ENCODE measurements around the gene SMIM28.
"Not testable (repeated sequence)": the region's sequence is repeated elsewhere in the genome, so short reads cannot be mapped to it uniquely, and the experiment has no call there.

The SMIM28 gene

DNA sequence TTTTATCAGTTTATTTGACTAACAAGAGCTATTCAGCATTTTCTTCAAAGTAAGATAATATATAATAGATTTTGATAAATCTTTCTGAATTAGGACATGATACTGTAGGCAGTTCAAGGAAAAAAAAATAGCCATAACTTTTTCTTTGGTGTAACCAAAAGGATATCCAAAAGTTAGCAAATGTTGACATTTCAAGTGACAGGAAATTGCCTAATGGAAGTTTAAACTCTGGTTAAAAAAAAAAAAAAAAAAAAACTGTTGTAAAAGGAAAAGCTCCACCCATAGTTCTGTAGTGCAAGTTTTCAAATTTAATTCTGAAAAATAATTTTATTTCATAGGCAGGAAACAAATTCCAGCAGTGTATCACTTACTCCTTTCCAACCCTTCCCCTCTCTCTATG, 45.2 kb downstream of the SMIM28 start:
- H3K4me3 ChIP-seq (ENCODE audit: low read length): no peak overlapping the region
- H3K9ac ChIP-seq (ENCODE audit: low read length): no peak overlapping the region
- H2AFZ ChIP-seq (ENCODE audit: low read length): no peak overlapping the region
- no peaks in the 10 kb centered on the region for H4K20me1 ChIP-seq (ENCODE audit: insufficient read depth, low read length)
- no peaks in the 10 kb centered on the region for H3K36me3 ChIP-seq (replicated peaks; ENCODE audit: insufficient read depth, low read length)
- H3K79me2 ChIP-seq (ENCODE audit: low read length): no peaks in the 10 kb centered on the region
- H3K4me2 ChIP-seq (ENCODE audit: low read depth, low read length): no peak overlapping the region
- H3F3A ChIP-seq (ENCODE audit: insufficient read depth, low read length): no peaks in the 10 kb centered on the region
- DNase-seq: no peak
- TF ChIP-seq, protein P1, sequence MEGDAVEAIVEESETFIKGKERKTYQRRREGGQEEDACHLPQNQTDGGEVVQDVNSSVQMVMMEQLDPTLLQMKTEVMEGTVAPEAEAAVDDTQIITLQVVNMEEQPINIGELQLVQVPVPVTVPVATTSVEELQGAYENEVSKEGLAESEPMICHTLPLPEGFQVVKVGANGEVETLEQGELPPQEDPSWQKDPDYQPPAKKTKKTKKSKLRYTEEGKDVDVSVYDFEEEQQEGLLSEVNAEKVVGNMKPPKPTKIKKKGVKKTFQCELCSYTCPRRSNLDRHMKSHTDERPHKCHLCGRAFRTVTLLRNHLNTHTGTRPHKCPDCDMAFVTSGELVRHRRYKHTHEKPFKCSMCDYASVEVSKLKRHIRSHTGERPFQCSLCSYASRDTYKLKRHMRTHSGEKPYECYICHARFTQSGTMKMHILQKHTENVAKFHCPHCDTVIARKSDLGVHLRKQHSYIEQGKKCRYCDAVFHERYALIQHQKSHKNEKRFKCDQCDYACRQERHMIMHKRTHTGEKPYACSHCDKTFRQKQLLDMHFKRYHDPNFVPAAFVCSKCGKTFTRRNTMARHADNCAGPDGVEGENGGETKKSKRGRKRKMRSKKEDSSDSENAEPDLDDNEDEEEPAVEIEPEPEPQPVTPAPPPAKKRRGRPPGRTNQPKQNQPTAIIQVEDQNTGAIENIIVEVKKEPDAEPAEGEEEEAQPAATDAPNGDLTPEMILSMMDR (IDR thresholded peaks at IDR 0.05; ENCODE audit: low read length): no peak
- TF ChIP-seq EZH2phosphoT487 (IDR thresholded peaks at IDR 0.05; ENCODE audit: low read length) (no peak), EZH2 (optimal IDR thresholded peaks at IDR 0.05; ENCODE audit: low read depth, low read length) (no peak)
- H3K9me2 ChIP-seq (replicated peaks; ENCODE audit: insufficient read depth, low read length): no peaks in the 10 kb centered on the region
- no peaks in the 10 kb centered on the region for H3K9me3 ChIP-seq (replicated peaks; ENCODE audit: insufficient read depth, low read length)
- no peak overlapping the region for H3K27ac ChIP-seq (ENCODE audit: low read length)
- no peaks in the 10 kb centered on the region for H3K4me1 ChIP-seq (ENCODE audit: low read length)
- H3K27me3 ChIP-seq (replicated peaks; ENCODE audit: insufficient read depth, low read length): no peaks in the 10 kb centered on the region

DNA sequence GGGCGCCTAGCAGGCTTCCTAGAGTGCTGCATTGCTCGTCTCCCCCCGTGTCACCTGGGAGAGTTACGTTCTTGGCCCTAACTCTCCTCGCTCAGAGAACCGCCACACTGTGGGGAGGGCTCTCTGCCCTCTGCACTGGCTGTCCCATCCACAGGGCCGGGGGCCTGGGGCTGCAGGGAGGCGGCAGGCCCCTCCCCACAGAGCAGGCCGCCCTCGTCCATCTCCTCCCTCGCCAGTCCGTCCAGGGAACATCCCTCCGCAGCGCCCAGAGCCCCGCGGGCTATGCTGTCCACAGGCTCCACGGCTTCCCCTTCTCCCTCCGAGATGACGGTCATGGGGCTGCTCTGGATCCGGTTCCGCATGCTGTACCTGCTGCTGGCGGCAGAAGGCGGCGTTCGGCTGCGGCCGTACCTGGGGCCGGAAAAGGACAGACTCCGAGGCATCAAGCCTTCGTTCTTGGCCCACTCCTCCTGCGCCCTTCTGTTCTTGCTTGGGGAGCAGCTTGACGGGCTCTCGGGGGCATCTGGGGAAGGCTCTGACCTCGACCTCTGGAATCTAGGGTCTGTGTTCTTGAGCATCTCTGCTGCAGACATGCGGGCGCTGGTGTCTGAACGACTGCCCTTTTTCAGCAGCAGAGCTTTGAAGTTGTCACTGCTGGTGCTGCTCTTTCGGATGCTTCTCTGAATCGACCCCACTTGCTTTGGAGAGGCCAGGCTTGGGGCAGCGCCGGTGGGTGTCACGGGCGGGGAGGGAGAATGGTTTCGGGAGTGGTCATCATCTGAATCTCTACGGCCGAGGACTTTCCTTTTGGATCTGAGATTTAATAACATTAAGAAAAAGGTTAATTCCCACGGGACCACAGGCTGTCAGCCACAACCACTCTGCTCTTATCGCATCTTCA, 46.5 kb downstream of the SMIM28 start:
- no peaks in the 10 kb centered on the region for H3K27me3 ChIP-seq (replicated peaks; ENCODE audit: insufficient read depth, low read length)
- H3K4me2 ChIP-seq (ENCODE audit: low read depth, low read length): no peak overlapping the region
- H3K36me3 ChIP-seq (replicated peaks; ENCODE audit: insufficient read depth, low read length): no peaks in the 10 kb centered on the region
- H3K4me1 ChIP-seq (ENCODE audit: low read length): no peaks in the 10 kb centered on the region
- H3K9me2 ChIP-seq (replicated peaks; ENCODE audit: insufficient read depth, low read length): no peaks in the 10 kb centered on the region
- H3K9me3 ChIP-seq (replicated peaks; ENCODE audit: insufficient read depth, low read length): no peaks in the 10 kb centered on the region
- TF ChIP-seq, protein P1 (IDR thresholded peaks at IDR 0.05; ENCODE audit: low read length): no peak
- TF ChIP-seq EZH2 (optimal IDR thresholded peaks at IDR 0.05; ENCODE audit: low read depth, low read length) (no peak), EZH2phosphoT487 (IDR thresholded peaks at IDR 0.05; ENCODE audit: low read length) (no peak)
- H3K27ac ChIP-seq (ENCODE audit: low read length): no peak overlapping the region
- H2AFZ ChIP-seq (ENCODE audit: low read length): no peak overlapping the region
- no peak overlapping the region for H3K4me3 ChIP-seq (ENCODE audit: low read length)
- H3K79me2 ChIP-seq (ENCODE audit: low read length): no peaks in the 10 kb centered on the region
- no peaks in the 10 kb centered on the region for H4K20me1 ChIP-seq (ENCODE audit: insufficient read depth, low read length)
- no peak overlapping the region for H3K9ac ChIP-seq (ENCODE audit: low read length)
- DNase-seq: no peak
- no peaks in the 10 kb centered on the region for H3F3A ChIP-seq (ENCODE audit: insufficient read depth, low read length)

DNA sequence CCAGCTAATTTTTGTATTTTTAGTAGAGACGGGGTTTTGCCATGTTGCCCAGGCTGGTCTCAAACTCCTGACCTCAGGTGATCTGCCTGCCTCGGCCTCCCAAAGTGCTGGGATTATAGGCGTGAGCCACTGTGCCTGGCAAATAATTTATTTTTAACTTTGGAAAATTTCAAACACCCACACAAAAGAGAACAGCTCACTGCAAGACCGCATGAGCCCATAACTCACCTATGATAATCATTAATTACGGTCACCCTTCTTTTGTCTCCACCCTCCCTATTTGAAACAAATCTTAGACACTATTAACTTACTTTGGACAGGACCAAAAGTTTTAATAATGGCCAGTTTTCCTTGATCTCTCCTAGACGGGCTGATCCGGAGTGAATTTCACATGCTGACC, 47.6 kb downstream of the SMIM28 start:
- H3K79me2 ChIP-seq (ENCODE audit: low read length); H3K4me1 ChIP-seq (ENCODE audit: low read length); H3F3A ChIP-seq (ENCODE audit: insufficient read depth, low read length); H3K27ac ChIP-seq (ENCODE audit: low read length); H2AFZ ChIP-seq (ENCODE audit: low read length); H3K4me3 ChIP-seq (ENCODE audit: low read length); H3K4me2 ChIP-seq (ENCODE audit: low read depth, low read length); H3K9ac ChIP-seq (ENCODE audit: low read length); H3K9me2 ChIP-seq (replicated peaks; ENCODE audit: insufficient read depth, low read length); DNase-seq; H4K20me1 ChIP-seq (ENCODE audit: insufficient read depth, low read length); H3K9me3 ChIP-seq (replicated peaks; ENCODE audit: insufficient read depth, low read length); H3K27me3 ChIP-seq (replicated peaks; ENCODE audit: insufficient read depth, low read length); H3K36me3 ChIP-seq (replicated peaks; ENCODE audit: insufficient read depth, low read length): not testable (repeated sequence)

DNA sequence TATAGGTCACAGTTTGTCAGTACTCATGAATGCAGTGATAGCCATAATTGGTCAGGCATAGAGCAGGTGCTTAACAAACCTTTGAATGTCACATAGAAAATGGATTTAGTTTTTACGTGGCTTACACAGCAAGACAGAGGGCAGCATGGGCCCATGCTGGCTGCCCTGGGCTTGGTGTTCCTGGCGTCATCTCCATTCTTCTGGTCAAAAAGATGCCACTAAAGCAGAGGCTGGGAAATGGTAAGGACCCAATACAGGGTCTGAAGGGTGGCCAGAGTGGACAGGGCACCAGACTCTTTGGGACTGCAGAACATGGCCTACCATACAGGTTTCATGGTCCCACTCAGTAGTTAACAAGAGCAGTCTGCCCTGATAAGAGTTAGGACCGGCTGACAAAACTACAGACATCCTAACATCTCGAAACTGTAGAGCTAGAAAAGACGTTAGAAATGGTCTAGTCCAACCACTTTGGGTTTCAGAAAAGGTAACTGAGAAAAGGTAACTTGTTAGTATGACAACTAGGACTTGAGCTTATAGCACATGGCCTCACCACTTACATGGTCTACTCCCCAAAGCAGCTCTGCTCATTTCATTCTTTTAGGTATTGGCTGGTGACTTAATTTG, 48.9 kb downstream of the SMIM28 start:
- Histone ChIP-seq H3K9ac (ENCODE audit: low read length) (no peak overlapping the region), H3K4me3 (ENCODE audit: low read length) (no peak overlapping the region), H4K20me1 (ENCODE audit: insufficient read depth, low read length) (no peaks in the 10 kb centered on the region), H3K4me2 (ENCODE audit: low read depth, low read length) (no peak overlapping the region), H2AFZ (ENCODE audit: low read length) (no peak overlapping the region), H3K27ac (ENCODE audit: low read length) (no peak overlapping the region), H3K9me2 (replicated peaks; ENCODE audit: insufficient read depth, low read length) (no peaks in the 10 kb centered on the region), H3K79me2 (ENCODE audit: low read length) (no peaks in the 10 kb centered on the region), H3K4me1 (ENCODE audit: low read length) (no peaks in the 10 kb centered on the region), H3K27me3 (replicated peaks; ENCODE audit: insufficient read depth, low read length) (no peaks in the 10 kb centered on the region), H3K36me3 (replicated peaks; ENCODE audit: insufficient read depth, low read length) (no peaks in the 10 kb centered on the region), H3K9me3 (replicated peaks; ENCODE audit: insufficient read depth, low read length) (no peaks in the 10 kb centered on the region), H3F3A (ENCODE audit: insufficient read depth, low read length) (no peaks in the 10 kb centered on the region)
- DNase-seq: peak; percentile 15
- TF ChIP-seq, protein P1 (IDR thresholded peaks at IDR 0.05; ENCODE audit: low read length): no peak
- TF ChIP-seq EZH2phosphoT487 (IDR thresholded peaks at IDR 0.05; ENCODE audit: low read length) (no peak), EZH2 (optimal IDR thresholded peaks at IDR 0.05; ENCODE audit: low read depth, low read length) (no peak)

All from MM.1S (cell line).